GM19452 (cell line): ENCODE measurements around the gene FGD3.

Experiments
- ATAC-seq: cut with Tn5 transposase; IDR thresholded peaks from one replicate; pipeline ENCODE4 v1.9.1; 2021; ENCODE audit not compliant: unreplicated experiment

The FGD3 gene

GRCh38 chr9:93066978-93067603 lies 119.8 kb downstream of the FGD3 start:
- ATAC-seq: no peak

- ATAC-seq: no peak
Measured at GRCh38 chr9:93068956-93069355, 121.6 kb downstream of the FGD3 start.

GRCh38 chr9:93071464-93071863 lies 124.1 kb downstream of the FGD3 start:
- no peak for ATAC-seq

- ATAC-seq: no peak
Measured at GRCh38 chr9:93072383-93072795, 125.1 kb downstream of the FGD3 start.

- ATAC-seq: no peak
Measured at GRCh38 chr9:93076101-93076791, 128.9 kb downstream of the FGD3 start.

- no peak for ATAC-seq
Measured at GRCh38 chr9:93076792-93077128, 129.4 kb downstream of the FGD3 start.

- no peak for ATAC-seq
Measured at GRCh38 chr9:93077367-93077766, 130.0 kb downstream of the FGD3 start.

- no peak for ATAC-seq
Measured at GRCh38 chr9:93077811-93078210, 130.5 kb downstream of the FGD3 start.

- no peak for ATAC-seq
Measured at GRCh38 chr9:93079371-93079770, 132.0 kb downstream of the FGD3 start.

GRCh38 chr9:93080406-93080805 lies 133.1 kb downstream of the FGD3 start:
- ATAC-seq: no peak

GRCh38 chr9:93081081-93081529 lies 133.8 kb downstream of the FGD3 start:
- no peak for ATAC-seq

- ATAC-seq: no peak
Measured at GRCh38 chr9:93081931-93082330, 134.6 kb downstream of the FGD3 start.

GRCh38 chr9:93082841-93083411 lies 135.6 kb downstream of the FGD3 start:
- no peak for ATAC-seq

GRCh38 chr9:93083592-93084470 lies 136.5 kb downstream of the FGD3 start:
- no peak for ATAC-seq

GRCh38 chr9:93084471-93084881 lies 137.2 kb downstream of the FGD3 start:
- ATAC-seq: no peak

GRCh38 chr9:93085676-93086075 lies 138.4 kb downstream of the FGD3 start:
- no peak for ATAC-seq
